GM12878 (cell line): ENCODE measurements around the gene SLC29A4. TPM values are rescaled to one million over a fixed set of nuclear protein-coding genes. Genes with fewer than 3 reads are reported as not detected.

Source experiments
- ATAC-seq: fragments of 200-7000 bp; cut with Tn5 transposase; 3 replicates; pipeline ENCODE4 v1.9.1; 2020; ENCODE audit warnings: mild to moderate bottlenecking, moderate library complexity
- Bru-seq: library from RNA; stranded (reverse); fragments of 400-500 nt; gene quantifications from one replicate; lab custom pipeline; 2021; lab: Mats Ljungman, UMichigan
- BruChase-seq, 2 experiments: library from RNA; stranded (reverse); fragments of 400-500 nt; gene quantifications; one replicate each; lab custom pipeline; 2021; lab: Mats Ljungman, UMichigan
- BruUV-seq: library from RNA; stranded (reverse); fragments of 400-500 nt; replicated peaks from 2 replicates; lab custom pipeline; 2021; lab: Mats Ljungman, UMichigan
- CTCF ChIA-PET: fragments of 300-600 bp; sonication (Branson Sonifier 250); formaldehyde crosslinking; extraction: SDS; loops from one replicate; lab custom pipeline; 2021; ENCODE audit warnings: inconsistent platforms; lab: Yijun Ruan, JAX
- POLR2A ChIA-PET: fragments of 350-600 bp; formaldehyde crosslinking; extraction: SDS; loops from one replicate; lab custom pipeline; 2021; ENCODE audit warnings: inconsistent platforms; lab: Charles Lee
- RAD21 ChIA-PET: fragments of 300-600 bp; sonication (Branson Sonifier 250); formaldehyde crosslinking; loops from one replicate; lab custom pipeline; 2023; ENCODE audit warnings: antibody characterized with exemption; ENCODE audit not compliant: unreplicated experiment; lab: Charles Lee
- SMC1A ChIA-PET: fragments of 300-600 bp; sonication (Branson Sonifier 250); formaldehyde crosslinking; loops from one replicate; lab custom pipeline; 2023; ENCODE audit not compliant: unreplicated experiment, uncharacterized antibody; lab: Charles Lee
- DNase-seq: peaks from one replicate; pipeline ENCODE4 v3.0.0-alpha.2; 2011; ENCODE audit warnings: low read depth, low spot score
- FAIRE-seq: peaks from 3 replicates; lab custom pipeline; 2011; peaks lifted over from hg19 to GRCh38; lab: Jason Lieb, UNC
- H2AFZ ChIP-seq: 2 replicates; pipeline ENCODE4 v1.6.0; 2011; ENCODE audit warnings: low read depth, low read length, control low read depth; ENCODE audit not compliant: control insufficient read depth
- H3K27ac ChIP-seq: 2 replicates; pipeline ENCODE4 v1.5.1; 2011; ENCODE audit warnings: control low read depth; ENCODE audit not compliant: control insufficient read depth, insufficient read depth
- H3K27me3 ChIP-seq, 2 experiments: replicated peaks in 1 of 2; 2 replicates each; pipeline versions ENCODE4 v1.6.0 to v1.6.1; 2011; ENCODE audit warnings: low read length in 1 of 2; ENCODE audit not compliant: control insufficient read depth in 2 of 2, insufficient read depth in 2 of 2
- H3K36me3 ChIP-seq, 2 experiments: 2 replicates each; pipeline ENCODE4 v1.5.1; 2011; ENCODE audit warnings: low read length in 1 of 2; ENCODE audit not compliant: control insufficient read depth in 2 of 2, insufficient read depth in 2 of 2
- H3K4me1 ChIP-seq: 2 replicates; pipeline ENCODE4 v1.6.1; 2011; ENCODE audit warnings: mild to moderate bottlenecking, low read length, moderate library complexity, mixed read lengths; ENCODE audit not compliant: control insufficient read depth, insufficient read depth
- H3K4me2 ChIP-seq: 2 replicates; pipeline ENCODE4 v1.6.0; 2011; ENCODE audit warnings: control low read depth; ENCODE audit not compliant: control insufficient read depth, insufficient read depth
- H3K4me3 ChIP-seq: fragments of 200-600 bp; sonication (generic); 2 replicates; pipeline ENCODE4 v1.5.1; 2016
- H3K79me2 ChIP-seq: 2 replicates; pipeline ENCODE4 v1.6.0; 2011; ENCODE audit warnings: low read length; ENCODE audit not compliant: control insufficient read depth, insufficient read depth
- H3K9ac ChIP-seq: 2 replicates; pipeline ENCODE4 v1.8.0; 2011; ENCODE audit warnings: low read length, control low read depth, mixed read lengths; ENCODE audit not compliant: control insufficient read depth, insufficient read depth
- H3K9me3 ChIP-seq: replicated peaks from 3 replicates; pipeline ENCODE4 v1.5.1; 2011; ENCODE audit warnings: mild to moderate bottlenecking, low read length; ENCODE audit not compliant: control insufficient read depth, insufficient read depth
- H4K20me1 ChIP-seq: 2 replicates; pipeline ENCODE4 v1.6.0; 2011; ENCODE audit not compliant: control insufficient read depth, insufficient read depth
- MTA2 ChIP-seq: fragments of 450-650 bp; IDR thresholded peaks from 2 replicates; pipeline ENCODE4 v1.6.1; 2016; ENCODE audit warnings: low read depth, mild to moderate bottlenecking, moderate library complexity
- MXI1 ChIP-seq: fragments of 150-350 bp; IDR thresholded peaks from 2 replicates; pipeline ENCODE4 v1.6.1; 2011; ENCODE audit warnings: low read depth, mild to moderate bottlenecking, inconsistent platforms, low read length, improper control_type of control experiment
- RB1 ChIP-seq: fragments of 450-650 bp; formaldehyde crosslinking; IDR thresholded peaks from 2 replicates; pipeline ENCODE4 v1.6.1; 2017; ENCODE audit warnings: mild to moderate bottlenecking, borderline replicate concordance
- WGBS: methylation state at CpG from one replicate; pipeline ENCODE4 v1.1.6; 2016; ENCODE audit warnings: low lambda C conversion rate; ENCODE audit not compliant: insufficient replicate concordance, insufficient coverage; ENCODE audit errors: missing lambda C conversion rate; 5-methylcytosine and 5-hydroxymethylcytosine counted together
- in situ Hi-C: fragments of 300-500 bp; cut with MboI; formaldehyde crosslinking; loops from 9 replicates; pipeline ENCODE4 v1.14.3; 2018; ENCODE audit warnings: mixed read lengths
- intact Hi-C: fragments of 100-400 bp; cut with micrococcal nuclease; formaldehyde crosslinking; loops from one replicate; pipeline ENCODE4 v1.14.2; 2022; ENCODE audit not compliant: unreplicated experiment
- long read RNA-seq, 2 experiments: library from polyadenylated mRNA; unstranded; transcript quantifications; one replicate each; pipeline ENCODE4 v2.0.0, GENCODE V29; 2019 to 2020
- polyA minus RNA-seq, 3 experiments: library from RNA; depleted of rRNA, polyadenylated mRNA; stranded (reverse); fragments of >200 nt; gene quantifications; 2 replicates each; pipeline ENCODE4 v1.2.3, GENCODE V29; 2011
- polyA plus RNA-seq, 11 experiments: library from polyadenylated mRNA; depleted of rRNA in 4 of 11; unstranded in 6 of 11; stranded (reverse) in 5 of 11; fragments of >200 nt; fragmentation: Nextera tagmentation in 4 of 11; fragmentation: Illumina TruSeq in 1 of 11; extraction: Ambion mirVana in 4 of 11; extraction: Trizol in 1 of 11; gene quantifications; 1 replicate in 1 of 11; 2 replicates in 10 of 11; pipeline versions ENCODE4 v1.2.1 to v1.2.3, GENCODE V29; 2011 to 2016; ENCODE audit warnings: inconsistent platforms in 2 of 11, missing spikeins in 2 of 11, low read depth in 1 of 11
- total RNA-seq, 4 experiments: library from RNA; depleted of rRNA in 3 of 4; stranded (reverse); fragments of >200 nt in 3 of 4; fragmentation: Illumina TruSeq in 1 of 4; extraction: Trizol in 1 of 4; gene quantifications; 2 replicates each; pipeline versions ENCODE4 v1.2.1 to v1.2.3, GENCODE V29; 2013 to 2021
- TF ChIP-seq, protein P1 (sequence below): fragments of 450-650 bp; IDR thresholded peaks from 2 replicates; pipeline ENCODE4 v1.6.1; 2016; ENCODE audit warnings: mild to moderate bottlenecking

SLC29A4 gene, protein sequence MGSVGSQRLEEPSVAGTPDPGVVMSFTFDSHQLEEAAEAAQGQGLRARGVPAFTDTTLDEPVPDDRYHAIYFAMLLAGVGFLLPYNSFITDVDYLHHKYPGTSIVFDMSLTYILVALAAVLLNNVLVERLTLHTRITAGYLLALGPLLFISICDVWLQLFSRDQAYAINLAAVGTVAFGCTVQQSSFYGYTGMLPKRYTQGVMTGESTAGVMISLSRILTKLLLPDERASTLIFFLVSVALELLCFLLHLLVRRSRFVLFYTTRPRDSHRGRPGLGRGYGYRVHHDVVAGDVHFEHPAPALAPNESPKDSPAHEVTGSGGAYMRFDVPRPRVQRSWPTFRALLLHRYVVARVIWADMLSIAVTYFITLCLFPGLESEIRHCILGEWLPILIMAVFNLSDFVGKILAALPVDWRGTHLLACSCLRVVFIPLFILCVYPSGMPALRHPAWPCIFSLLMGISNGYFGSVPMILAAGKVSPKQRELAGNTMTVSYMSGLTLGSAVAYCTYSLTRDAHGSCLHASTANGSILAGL
- total RNA-seq (2013; cell fraction: nucleolus; rRNA removed), result 2.6 and 2.7 TPM in 2 replicates
- total RNA-seq (2014; rRNA removed), result 0.11 and 0.49 TPM in 2 replicates
- total RNA-seq (2014; rRNA removed; fragmentation: Illumina TruSeq; extraction: Trizol), result 0.09 and 0.31 TPM in 2 replicates
- total RNA-seq (2021), result 0.45 and 0.72 TPM in 2 replicates
- polyA plus RNA-seq (2011; ENCODE audit: low read depth), result 1.1 TPM
- polyA plus RNA-seq (2011; rRNA removed), result 0.24 and 0.34 TPM in 2 replicates
- polyA plus RNA-seq (2011; cell fraction: cytosol; rRNA removed), result 0.36 and 0.59 TPM in 2 replicates
- polyA plus RNA-seq (2011; cell fraction: nucleus; rRNA removed), result 1.3 and 1.8 TPM in 2 replicates
- polyA plus RNA-seq (2012), result 1.9 and 2.1 TPM in 2 replicates
- 0.15 TPM in 1 of 2 replicates, not detected in the other for polyA plus RNA-seq (2014; fragmentation: Illumina TruSeq; extraction: Trizol)
- polyA plus RNA-seq (2014; fragmentation: Nextera tagmentation; extraction: Ambion mirVana), result not detected
- polyA plus RNA-seq (2014; rRNA removed), result 0.14 and 0.39 TPM in 2 replicates
- polyA plus RNA-seq (2016; fragmentation: Nextera tagmentation; extraction: Ambion mirVana), result under 1 TPM in 1 of 2 experiments, not detected in 1; 0.23 TPM
- polyA minus RNA-seq (2011; rRNA and poly(A)+ RNA removed), result 0.66 and 1.1 TPM in 2 replicates
- polyA minus RNA-seq (2011; cell fraction: cytosol; rRNA and poly(A)+ RNA removed), result not detected in 2 replicates
- polyA minus RNA-seq (2011; cell fraction: nucleus; rRNA and poly(A)+ RNA removed), result 0.10 and 0.60 TPM in 2 replicates
- percentile 29 among the genes with signal in this experiment for Bru-seq, nascent RNA
- BruChase-seq, experiment 1, labeled RNA remaining after a 6-hour chase, result percentile 25 among the genes with signal in this experiment
- percentile 27 among the genes with signal in this experiment for BruChase-seq, experiment 2, labeled RNA remaining after a 2-hour chase
- long read RNA-seq, experiment 1, result 0 reads
- long read RNA-seq, experiment 2, result 0 reads

- Histone ChIP-seq H3K79me2 (no peaks in the 10 kb centered on the region), H3K27ac (no peak within 1 kb of the TSS), H3K36me3 (no peaks in the 10 kb centered on the region), H2AFZ (no peak within 1 kb of the TSS), H3K4me2 (no peak within 1 kb of the TSS), H4K20me1 (no peaks in the 10 kb centered on the region), H3K4me1 (no peaks in the 10 kb centered on the region), H3K9ac (no peak within 1 kb of the TSS), H3K27me3 (no peaks in the 10 kb centered on the region; a peak in 1 of 4 replicates), H3K9me3 (no peaks in the 10 kb centered on the region), H3K4me3 (no peak within 1 kb of the TSS)
- BruUV-seq, result no TSS peak
- ChIA-PET RAD21 (no interaction called here), SMC1A (no interaction called here), CTCF (no interaction called here), POLR2A (no interaction called here)
- peak; percentile 57 for ATAC-seq
- in situ Hi-C loops (no loop called here), intact Hi-C loops (no loop called here)
- no peak for DNase-seq
- FAIRE-seq, result no peak
- TF ChIP-seq RB1 (no peak), MXI1 (no peak), MTA2 (no peak)
- TF ChIP-seq, protein P1, sequence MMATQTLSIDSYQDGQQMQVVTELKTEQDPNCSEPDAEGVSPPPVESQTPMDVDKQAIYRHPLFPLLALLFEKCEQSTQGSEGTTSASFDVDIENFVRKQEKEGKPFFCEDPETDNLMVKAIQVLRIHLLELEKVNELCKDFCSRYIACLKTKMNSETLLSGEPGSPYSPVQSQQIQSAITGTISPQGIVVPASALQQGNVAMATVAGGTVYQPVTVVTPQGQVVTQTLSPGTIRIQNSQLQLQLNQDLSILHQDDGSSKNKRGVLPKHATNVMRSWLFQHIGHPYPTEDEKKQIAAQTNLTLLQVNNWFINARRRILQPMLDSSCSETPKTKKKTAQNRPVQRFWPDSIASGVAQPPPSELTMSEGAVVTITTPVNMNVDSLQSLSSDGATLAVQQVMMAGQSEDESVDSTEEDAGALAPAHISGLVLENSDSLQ, result 0 out of 2 replicates have a peak, but pooled peaks have one; percentile 11
- 0% methylated on average over 1 of the region's 69 CpGs for WGBS
Observed at GRCh38 chr7:5282543-5283316, at the start of gene SLC29A4. Gene SLC29A4 (plus strand): TSS chr7:5282943. CDS start chr7:5287817, 4,874 bp downstream.
